GM23338 (cell line): ENCODE measurements around the gene ASIC5. TPM values are rescaled to one million over a fixed set of nuclear protein-coding genes. Genes with fewer than 3 reads are reported as not detected.

Experiments
- ATAC-seq: fragments of 200-7000 bp; cut with Tn5 transposase; 3 replicates; pipeline ENCODE4 v1.9.1; 2020
- DNase-seq: peaks from one replicate; pipeline ENCODE4 v3.0.0-alpha.2; 2015; ENCODE audit warnings: low spot score
- H2AFZ ChIP-seq: fragments of 200-600 bp; sonication (generic); 2 replicates; pipeline ENCODE4 v1.8.0; 2016; ENCODE audit warnings: antibody characterized with exemption, mild to moderate bottlenecking, moderate library complexity
- H3F3A ChIP-seq: fragments of 200-600 bp; sonication (generic); replicated peaks from 2 replicates; pipeline ENCODE4 v1.8.0; 2017; ENCODE audit warnings: antibody characterized with exemption, mixed run types, low read depth
- H3K27ac ChIP-seq: fragments of 200-600 bp; sonication (generic); 2 replicates; pipeline ENCODE4 v1.6.1; 2016; ENCODE audit warnings: low read depth
- H3K27me3 ChIP-seq: fragments of 200-600 bp; sonication (generic); 2 replicates; pipeline ENCODE4 v1.8.0; 2016; ENCODE audit warnings: mild to moderate bottlenecking, mixed run types, moderate library complexity; ENCODE audit not compliant: insufficient read depth
- H3K36me3 ChIP-seq: fragments of 200-600 bp; sonication (generic); 2 replicates; pipeline ENCODE4 v1.8.0; 2016; ENCODE audit warnings: mild to moderate bottlenecking; ENCODE audit not compliant: insufficient read depth
- H3K4me1 ChIP-seq: fragments of 200-600 bp; sonication (generic); 2 replicates; pipeline ENCODE4 v1.8.0; 2016; ENCODE audit warnings: mild to moderate bottlenecking, moderate library complexity; ENCODE audit not compliant: insufficient read depth
- H3K4me2 ChIP-seq: fragments of 200-600 bp; sonication (generic); 2 replicates; pipeline ENCODE4 v1.7.1; 2017; ENCODE audit warnings: mixed run types
- H3K4me3 ChIP-seq: fragments of 200-600 bp; sonication (generic); 2 replicates; pipeline ENCODE4 v1.6.1; 2016; ENCODE audit warnings: mixed run types
- H3K79me2 ChIP-seq: fragments of 200-600 bp; sonication (generic); replicated peaks from 2 replicates; pipeline ENCODE4 v1.8.0; 2017; ENCODE audit warnings: mild to moderate bottlenecking; ENCODE audit not compliant: insufficient read depth
- H3K9me2 ChIP-seq: fragments of 200-600 bp; sonication (generic); 2 replicates; pipeline ENCODE4 v1.8.0; 2017; ENCODE audit not compliant: insufficient read depth
- H4K20me1 ChIP-seq: fragments of 200-600 bp; sonication (generic); replicated peaks from 2 replicates; pipeline ENCODE4 v1.8.0; 2017; ENCODE audit warnings: mild to moderate bottlenecking; ENCODE audit not compliant: insufficient read depth
- H3K27ac Mint-ChIP-seq: 2 replicates; pipeline ENCODE4 v1.8.0; 2020; ENCODE audit warnings: inconsistent platforms, mild to moderate bottlenecking, moderate library complexity, mixed read lengths
- H3K27me3 Mint-ChIP-seq: 3 replicates; pipeline ENCODE4 v1.8.0; 2022; ENCODE audit warnings: low read depth, mild to moderate bottlenecking, moderate library complexity, mixed read lengths, inconsistent platforms; ENCODE audit not compliant: insufficient read depth, poor library complexity
- H3K36me3 Mint-ChIP-seq: 3 replicates; pipeline ENCODE4 v1.8.0; 2021; ENCODE audit warnings: low read depth, mild to moderate bottlenecking, inconsistent platforms, moderate library complexity, mixed read lengths
- H3K4me1 Mint-ChIP-seq: 3 replicates; pipeline ENCODE4 v1.8.0; 2020; ENCODE audit warnings: mild to moderate bottlenecking, inconsistent platforms, mixed read lengths
- H3K4me3 Mint-ChIP-seq: 3 replicates; pipeline ENCODE4 v1.8.0; 2021; ENCODE audit warnings: moderate library complexity, mild to moderate bottlenecking, inconsistent platforms, mixed read lengths
- H3K9me3 Mint-ChIP-seq: 3 replicates; pipeline ENCODE4 v1.8.0; 2020; ENCODE audit warnings: moderate library complexity, mild to moderate bottlenecking, inconsistent platforms, mixed read lengths
- CREB1 ChIP-seq: fragments of 250-450 bp; sonication (Bioruptor Pico); IDR thresholded peaks from 2 replicates; pipeline ENCODE4 v1.5.0; 2020; ENCODE audit warnings: low read depth, mild to moderate bottlenecking, moderate library complexity
- CTCF ChIP-seq, 2 experiments: fragments of 200-600 bp in 1 of 2; sonication (generic) in 1 of 2; conservative IDR thresholded peaks; 2 replicates each; pipeline versions ENCODE4 v1.5.1 to v1.6.1; 2016 to 2017; ENCODE audit warnings: antibody characterized with exemption in 2 of 2, low read depth in 2 of 2, mild to moderate bottlenecking in 2 of 2, moderate library complexity in 1 of 2
- ETS1 ChIP-seq: IDR thresholded peaks from 2 replicates; pipeline ENCODE4 v1.6.1; 2016; ENCODE audit warnings: antibody characterized with exemption
- EZH2 ChIP-seq: fragments of 200-600 bp; sonication (generic); IDR thresholded peaks from one replicate; pipeline ENCODE4 v1.8.0; 2017; ENCODE audit warnings: antibody characterized with exemption, mild to moderate bottlenecking, low read depth; ENCODE audit not compliant: unreplicated experiment
- EZH2phosphoT487 ChIP-seq: fragments of 200-600 bp; sonication (generic); IDR thresholded peaks from one replicate; pipeline ENCODE4 v1.8.1; 2018; ENCODE audit warnings: antibody characterized with exemption; ENCODE audit not compliant: unreplicated experiment
- JUNB ChIP-seq: IDR thresholded peaks from one replicate; pipeline ENCODE4 v1.6.1; 2016; ENCODE audit warnings: antibody characterized with exemption; ENCODE audit not compliant: unreplicated experiment
- NANOG ChIP-seq: IDR thresholded peaks from 2 replicates; pipeline ENCODE4 v1.6.1; 2016; ENCODE audit warnings: antibody characterized with exemption, borderline replicate concordance
- POLR2AphosphoS5 ChIP-seq: IDR thresholded peaks from 2 replicates; pipeline ENCODE4 v1.6.1; 2016; ENCODE audit warnings: antibody characterized with exemption, low read depth
- REST ChIP-seq: IDR thresholded peaks from one replicate; pipeline ENCODE4 v1.6.1; 2018; ENCODE audit warnings: antibody characterized with exemption; ENCODE audit not compliant: unreplicated experiment
- STAT1 ChIP-seq: IDR thresholded peaks from one replicate; pipeline ENCODE4 v1.6.1; 2016; ENCODE audit warnings: antibody characterized with exemption; ENCODE audit not compliant: unreplicated experiment
- ZNF114 ChIP-seq: fragments of 250-450 bp; sonication (Bioruptor Pico); IDR thresholded peaks from 2 replicates; pipeline ENCODE4 v1.5.0; 2020; ENCODE audit warnings: mild to moderate bottlenecking, moderate library complexity
- ZNF331 ChIP-seq: fragments of 250-450 bp; sonication (Bioruptor Pico); IDR thresholded peaks from 2 replicates; pipeline ENCODE4 v1.5.0; 2020; ENCODE audit warnings: low read depth, mild to moderate bottlenecking, moderate library complexity
- ZNF462 ChIP-seq: fragments of 250-450 bp; sonication (Bioruptor Pico); IDR thresholded peaks from 2 replicates; pipeline ENCODE4 v1.5.0; 2020; ENCODE audit warnings: mild to moderate bottlenecking, moderate library complexity
- polyA plus RNA-seq: library from polyadenylated mRNA; unstranded; fragments of >200 nt; fragmentation: Nextera tagmentation; extraction: Ambion mirVana; gene quantifications from 2 replicates; pipeline ENCODE4 v1.2.1, GENCODE V29; 2016
- total RNA-seq: library from RNA; depleted of rRNA; stranded (reverse); fragments of >200 nt; shearing (Covaris generic); gene quantifications from 2 replicates; pipeline ENCODE4 v1.2.3, GENCODE V29; 2014

The ASIC5 gene
- total and polyA plus RNA-seq, 2 experiments from 2014 or later: not detected

GRCh38 chr4:155906554-155907247 lies 40.6 kb upstream of the ASIC5 start:
- no peaks in the 10 kb centered on the region for H3K27me3 Mint-ChIP-seq
- Histone ChIP-seq H3K4me2 (no peak overlapping the region), H4K20me1 (no peaks in the 10 kb centered on the region), H2AFZ (no peak overlapping the region), H3K4me1 (peaks cover 7% of the 10 kb centered on the region), H3K27me3 (no peaks in the 10 kb centered on the region), H3K4me3 (no peak overlapping the region), H3K79me2 (no peaks in the 10 kb centered on the region), H3K36me3 (no peaks in the 10 kb centered on the region), H3F3A (no peaks in the 10 kb centered on the region), H3K9me2 (no peaks in the 10 kb centered on the region), H3K27ac (no peak overlapping the region)
- no peaks in the 10 kb centered on the region for H3K9me3 Mint-ChIP-seq
- TF ChIP-seq POLR2AphosphoS5: no peak
- no peak for TF ChIP-seq EZH2
- TF ChIP-seq ZNF331: no peak
- no peak for TF ChIP-seq CREB1 (CRISPR knock-in tag)
- no peak for TF ChIP-seq NANOG
- no peak for TF ChIP-seq REST
- TF ChIP-seq JUNB: no peak
- TF ChIP-seq ZNF462 (CRISPR knock-in tag): no peak
- TF ChIP-seq EZH2phosphoT487: no peak
- TF ChIP-seq CTCF (conservative IDR thresholded peaks at IDR 0.05; ENCODE audit: low read depth in 2 of 2): no peak
- TF ChIP-seq ETS1: no peak
- TF ChIP-seq STAT1: no peak
- no peak for TF ChIP-seq ZNF114 (CRISPR knock-in tag)
- no peaks in the 10 kb centered on the region for H3K36me3 Mint-ChIP-seq
- no peak for DNase-seq
- ATAC-seq: no peak
- no peak overlapping the region for H3K27ac Mint-ChIP-seq
- H3K4me3 Mint-ChIP-seq: no peak overlapping the region
- H3K4me1 Mint-ChIP-seq: peaks cover 13% of the 10 kb centered on the region; the same call in 2 of the 3 replicates
